ENCODE data around the gene TAOK2.
A peak's percentile ranks its signal among the peaks of the same experiment; 100 is the strongest.

Gene TAOK2

GRCh38 chr16:29993191-29993902, 19.7 kb downstream of the TAOK2 start:
- Histone ChIP-seq H3K36me3 (ENCODE audit: control insufficient read depth in 2 of 2, insufficient read depth in 1 of 2, low read length in 2 of 2) (peaks cover 18 to 81% of the 10 kb centered on the region in 2 experiments), H3K4me3 (ENCODE audit: low read depth, low read length) (no peak overlapping the region), H3K27ac (ENCODE audit: extremely low read depth, low read depth, low read length) (no peak overlapping the region), H3K4me1 (ENCODE audit: control insufficient read depth, insufficient read depth, low read length) (no peaks in the 10 kb centered on the region; the same call in 1 of the 2 replicates), H3K9me3 (ENCODE audit: control insufficient read depth, insufficient read depth, low read depth, low read length) (no peaks in the 10 kb centered on the region)
- ChIA-PET CTCF (interaction anchor here (0.6 to 1.6 kb wide), 6 partner anchors 18 to 352 kb away, joined by 3 to 4 read pairs (median 3); partner anchors contain the start of gene PAGR1), POLR2A (interaction anchor here (0.6 to 4.0 kb wide), 10 partner anchors 8 to 185 kb away, joined by 3 to 42 read pairs (median 3); partner anchors contain the start of genes ASPHD1, KCTD13, SEZ6L2 and TAOK2)
- no peak for TF ChIP-seq ZNF610 (tag by site-specific recombination; IDR thresholded peaks at IDR 0.05; ENCODE audit: borderline replicate concordance)
- TF ChIP-seq SCRT2 (tag by site-specific recombination; IDR thresholded peaks at IDR 0.05): peak; percentile 68
- TF ChIP-seq KLF16 (tag by site-specific recombination; IDR thresholded peaks at IDR 0.05): no peak
- TF ChIP-seq INSM2 (tag by site-specific recombination; IDR thresholded peaks at IDR 0.05): no peak
- TF ChIP-seq ZSCAN18 (tag by site-specific recombination; IDR thresholded peaks at IDR 0.05): no peak

- H3K4me3 ChIP-seq (ENCODE audit: low read depth, low read length): no peak overlapping the region
- POLR2A ChIA-PET: interaction anchor here (0.6 to 4.0 kb wide), 12 partner anchors 8 to 186 kb away, joined by 3 to 42 read pairs (median 3); partner anchors contain the start of genes KCTD13, TAOK2 and TMEM219
- no peaks in the 10 kb centered on the region; the same call in 1 of the 2 replicates for H3K4me1 ChIP-seq (ENCODE audit: control insufficient read depth, insufficient read depth, low read length)
- CTCF ChIA-PET: interaction anchor here (0.5 to 1.6 kb wide), 5 partner anchors 25 to 178 kb away, joined by 3 to 4 read pairs (median 3); partner anchors contain the start of gene PAGR1
- H3K36me3 ChIP-seq (ENCODE audit: control insufficient read depth in 2 of 2, insufficient read depth in 1 of 2, low read length in 2 of 2): peaks cover 16 to 78% of the 10 kb centered on the region in 2 experiments
- H3K9me3 ChIP-seq (ENCODE audit: control insufficient read depth, insufficient read depth, low read depth, low read length): no peaks in the 10 kb centered on the region
- peak overlapping the region; percentile 34 for H3K27ac ChIP-seq (ENCODE audit: extremely low read depth, low read depth, low read length)
- TF ChIP-seq ZNF211 (tag by site-specific recombination; IDR thresholded peaks at IDR 0.05; ENCODE audit: low read depth): no peak
- no peak for TF ChIP-seq PRDM10 (tag by site-specific recombination; IDR thresholded peaks at IDR 0.05)
- TF ChIP-seq ZNF529 (tag by site-specific recombination; IDR thresholded peaks at IDR 0.05; ENCODE audit: insufficient replicate concordance): no peak
- no peak for TF ChIP-seq ZNF623 (tag by site-specific recombination; IDR thresholded peaks at IDR 0.05)
- TF ChIP-seq ZSCAN23 (tag by site-specific recombination; IDR thresholded peaks at IDR 0.05): no peak
- TF ChIP-seq PRDM1 (tag by site-specific recombination; IDR thresholded peaks at IDR 0.05): peak; percentile 97
- no peak for TF ChIP-seq GLI2 (tag by site-specific recombination; IDR thresholded peaks at IDR 0.05; ENCODE audit: borderline replicate concordance, low read depth)
- TF ChIP-seq ZNF707 (tag by site-specific recombination; IDR thresholded peaks at IDR 0.05): no peak
- TF ChIP-seq ZBTB1 (tag by site-specific recombination; IDR thresholded peaks at IDR 0.05): no peak
- 0 out of 2 replicates have a peak, but pooled peaks have one; percentile 12 for TF ChIP-seq YY2 (tag by site-specific recombination; IDR thresholded peaks at IDR 0.05)
- TF ChIP-seq ZNF341 (tag by site-specific recombination; IDR thresholded peaks at IDR 0.05; ENCODE audit: low read depth): peak; percentile 79
- no peak for TF ChIP-seq ZNF350 (tag by site-specific recombination; IDR thresholded peaks at IDR 0.05)
- no peak for TF ChIP-seq ZNF416 (tag by site-specific recombination; IDR thresholded peaks at IDR 0.05)
- peak; percentile 41; the same call in 1 of the 2 replicates for TF ChIP-seq REST (tag by site-specific recombination; IDR thresholded peaks at IDR 0.05)
- peak; percentile 83 for TF ChIP-seq ZNF366 (tag by site-specific recombination; conservative IDR thresholded peaks at IDR 0.05)
- TF ChIP-seq REPIN1 (tag by site-specific recombination; IDR thresholded peaks at IDR 0.05; ENCODE audit: low read depth): no peak
These were observed 20.4 kb downstream of the TAOK2 start for GRCh38 chr16:29993903-29994599.

All from HEK293 (cell line).